ENCODE measurements around the gene AP1M2.

Gene AP1M2

GRCh38 chr19:10550336-10550735 is 36.8 kb downstream of the AP1M2 start:
- ATAC-seq: no peak

GRCh38 chr19:10549733-10550132 is 37.4 kb downstream of the AP1M2 start:
- no peak for ATAC-seq
- TF ChIP-seq TOX (CRISPR knock-in tag; IDR thresholded peaks at IDR 0.05; ENCODE audit: borderline replicate concordance) (no peak), ZFP30 (CRISPR knock-in tag; IDR thresholded peaks at IDR 0.05) (no peak), ZC3H10 (CRISPR knock-in tag; IDR thresholded peaks at IDR 0.05) (no peak), CSRNP3 (CRISPR knock-in tag; IDR thresholded peaks at IDR 0.05) (no peak), GLIS3 (CRISPR knock-in tag; IDR thresholded peaks at IDR 0.05) (no peak), ZNF70 (CRISPR knock-in tag; IDR thresholded peaks at IDR 0.05) (no peak), ZNF565 (CRISPR knock-in tag; conservative IDR thresholded peaks at IDR 0.05; ENCODE audit: low read depth) (no peak), CSDC2 (CRISPR knock-in tag; IDR thresholded peaks at IDR 0.05) (no peak), ESRRG (CRISPR knock-in tag; IDR thresholded peaks at IDR 0.05) (no peak), RARB (CRISPR knock-in tag; IDR thresholded peaks at IDR 0.05) (no peak), ISL1 (CRISPR knock-in tag; IDR thresholded peaks at IDR 0.05) (no peak), ARNTL (CRISPR knock-in tag; IDR thresholded peaks at IDR 0.05; ENCODE audit: borderline replicate concordance, low read depth) (no peak), TSHZ2 (CRISPR knock-in tag; IDR thresholded peaks at IDR 0.05) (no peak), ZFP3 (CRISPR knock-in tag; IDR thresholded peaks at IDR 0.05) (no peak), CREB5 (CRISPR knock-in tag; IDR thresholded peaks at IDR 0.05; ENCODE audit: low read depth) (no peak), BACH2 (CRISPR knock-in tag; IDR thresholded peaks at IDR 0.05; ENCODE audit: borderline replicate concordance) (no peak)

More at GRCh38 chr19:10550336-10550735, 36.8 kb downstream of the AP1M2 start:
- no peak for TF ChIP-seq OSR1 (CRISPR knock-in tag; IDR thresholded peaks at IDR 0.05)
- TF ChIP-seq ISL1 (CRISPR knock-in tag; IDR thresholded peaks at IDR 0.05): no peak
- TF ChIP-seq ZFP3 (CRISPR knock-in tag; IDR thresholded peaks at IDR 0.05): no peak
- no peak for TF ChIP-seq CSDC2 (CRISPR knock-in tag; IDR thresholded peaks at IDR 0.05)
- no peak for TF ChIP-seq POU6F1 (CRISPR knock-in tag; IDR thresholded peaks at IDR 0.05; ENCODE audit: borderline replicate concordance, low read depth)
- no peak for TF ChIP-seq PPARA (CRISPR knock-in tag; IDR thresholded peaks at IDR 0.05; ENCODE audit: borderline replicate concordance)
- no peak for TF ChIP-seq CSRNP3 (CRISPR knock-in tag; IDR thresholded peaks at IDR 0.05)
- TF ChIP-seq RARB (CRISPR knock-in tag; IDR thresholded peaks at IDR 0.05): no peak
- TF ChIP-seq ESRRG (CRISPR knock-in tag; IDR thresholded peaks at IDR 0.05): no peak

GRCh38 chr19:10548746-10549276 is 38.3 kb downstream of the AP1M2 start:
- no peak for ATAC-seq
- TF ChIP-seq CSDC2 (CRISPR knock-in tag; IDR thresholded peaks at IDR 0.05) (no peak), ARNTL (CRISPR knock-in tag; IDR thresholded peaks at IDR 0.05; ENCODE audit: borderline replicate concordance, low read depth) (no peak), ISL1 (CRISPR knock-in tag; IDR thresholded peaks at IDR 0.05) (no peak), CSRNP3 (CRISPR knock-in tag; IDR thresholded peaks at IDR 0.05) (no peak), TOX (CRISPR knock-in tag; IDR thresholded peaks at IDR 0.05; ENCODE audit: borderline replicate concordance) (no peak), ZFP30 (CRISPR knock-in tag; IDR thresholded peaks at IDR 0.05) (no peak), ZNF70 (CRISPR knock-in tag; IDR thresholded peaks at IDR 0.05) (no peak), ESRRG (CRISPR knock-in tag; IDR thresholded peaks at IDR 0.05) (no peak), POU6F1 (CRISPR knock-in tag; IDR thresholded peaks at IDR 0.05; ENCODE audit: borderline replicate concordance, low read depth) (no peak), ZC3H10 (CRISPR knock-in tag; IDR thresholded peaks at IDR 0.05) (no peak), ZNF565 (CRISPR knock-in tag; conservative IDR thresholded peaks at IDR 0.05; ENCODE audit: low read depth) (no peak), OSR1 (CRISPR knock-in tag; IDR thresholded peaks at IDR 0.05) (no peak), ZNF8 (CRISPR knock-in tag; IDR thresholded peaks at IDR 0.05) (no peak), TSHZ2 (CRISPR knock-in tag; IDR thresholded peaks at IDR 0.05) (no peak), RARB (CRISPR knock-in tag; IDR thresholded peaks at IDR 0.05) (no peak)

Data from SK-N-SH treated with all-trans-retinoic acid at 6 μM for 48 hours (cell line).